ENCODE data around the gene ACACA.

ACACA gene

GRCh38 chr17:37187262-37187661 lies 219.4 kb downstream of the ACACA start:
- H3K4me2 ChIP-seq = no peak overlapping the region
- no peak overlapping the region for H3K9ac ChIP-seq
- peaks cover 83 to 97% (median 93%) of the 10 kb centered on the region in 11 experiments for H3K36me3 ChIP-seq

GRCh38 chr17:37182786-37183465 lies 223.7 kb downstream of the ACACA start:
- Histone ChIP-seq H3K9me3 (replicated peaks in 1 of 11) (no peaks in the 10 kb centered on the region), H3K9ac (no peak overlapping the region), H3K4me2 (no peak overlapping the region), H3K4me1 (no peaks in the 10 kb centered on the region), H3K4me3 (no peak overlapping the region), H3K27me3 (no peaks in the 10 kb centered on the region), H3K27ac (no peak overlapping the region), H3K36me3 (peaks cover 77 to 97% (median 89%) of the 10 kb centered on the region in 11 experiments), H4K20me1 (no peaks in the 10 kb centered on the region)
- TF ChIP-seq Cebpa-rat (IDR thresholded peaks at IDR 0.05) = no peak

More at GRCh38 chr17:37187262-37187661, 219.4 kb downstream of the ACACA start:
- TF ChIP-seq Cebpa-rat (IDR thresholded peaks at IDR 0.05) = no peak
- H3K27ac ChIP-seq = no peak overlapping the region
- no peaks in the 10 kb centered on the region for H3K9me3 ChIP-seq (replicated peaks in 1 of 11)
- H3K4me1 ChIP-seq = no peaks in the 10 kb centered on the region
- H3K4me3 ChIP-seq = no peak overlapping the region
- no peaks in the 10 kb centered on the region for H4K20me1 ChIP-seq
- no peaks in the 10 kb centered on the region for H3K27me3 ChIP-seq

DNA sequence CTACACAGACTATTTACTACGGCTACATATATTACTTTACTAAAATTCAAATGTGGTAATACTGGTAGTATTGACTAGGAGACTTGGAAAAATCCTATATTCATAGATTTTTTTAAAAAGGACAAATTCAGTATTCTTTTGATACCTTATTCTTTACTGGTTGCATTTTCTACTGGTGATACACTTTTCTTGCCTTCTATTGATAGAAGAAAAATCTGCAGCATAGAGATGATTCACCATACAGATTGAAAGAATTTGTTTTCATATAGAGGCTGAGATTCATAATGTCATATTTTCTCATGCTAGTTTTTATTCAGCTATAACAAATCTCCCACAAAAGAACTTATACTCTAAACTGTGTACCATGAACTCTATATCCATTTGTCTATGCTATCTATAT lies 226.3 kb downstream of the ACACA start:
- H3K4me1 ChIP-seq = no peaks in the 10 kb centered on the region
- H3K9me3 ChIP-seq (replicated peaks in 1 of 11) = no peaks in the 10 kb centered on the region
- H3K36me3 ChIP-seq = peaks cover 77 to 97% (median 89%) of the 10 kb centered on the region in 11 experiments
- no peak overlapping the region for H3K9ac ChIP-seq
- no peak overlapping the region for H3K4me2 ChIP-seq
- TF ChIP-seq Cebpa-rat (IDR thresholded peaks at IDR 0.05) = no peak
- H3K4me3 ChIP-seq = no peak overlapping the region
- H3K27ac ChIP-seq = no peak overlapping the region
- H4K20me1 ChIP-seq = 0 out of 22 replicates have a peak, but pooled peaks cover 0 to 4% (median 0%) of the 10 kb centered on the region in 11 experiments
- no peaks in the 10 kb centered on the region for H3K27me3 ChIP-seq

GRCh38 chr17:37179893-37180292 lies 226.7 kb downstream of the ACACA start:
- Histone ChIP-seq H3K4me1 (no peaks in the 10 kb centered on the region), H3K4me3 (no peak overlapping the region), H3K9ac (no peak overlapping the region), H3K9me3 (replicated peaks in 1 of 11) (no peaks in the 10 kb centered on the region), H3K27ac (no peak overlapping the region), H3K4me2 (no peak overlapping the region), H3K36me3 (peaks cover 77 to 97% (median 89%) of the 10 kb centered on the region in 11 experiments), H3K27me3 (no peaks in the 10 kb centered on the region), H4K20me1 (0 out of 22 replicates have a peak, but pooled peaks cover 0 to 5% (median 0%) of the 10 kb centered on the region in 11 experiments)
- TF ChIP-seq Cebpa-rat (IDR thresholded peaks at IDR 0.05) = no peak

DNA sequence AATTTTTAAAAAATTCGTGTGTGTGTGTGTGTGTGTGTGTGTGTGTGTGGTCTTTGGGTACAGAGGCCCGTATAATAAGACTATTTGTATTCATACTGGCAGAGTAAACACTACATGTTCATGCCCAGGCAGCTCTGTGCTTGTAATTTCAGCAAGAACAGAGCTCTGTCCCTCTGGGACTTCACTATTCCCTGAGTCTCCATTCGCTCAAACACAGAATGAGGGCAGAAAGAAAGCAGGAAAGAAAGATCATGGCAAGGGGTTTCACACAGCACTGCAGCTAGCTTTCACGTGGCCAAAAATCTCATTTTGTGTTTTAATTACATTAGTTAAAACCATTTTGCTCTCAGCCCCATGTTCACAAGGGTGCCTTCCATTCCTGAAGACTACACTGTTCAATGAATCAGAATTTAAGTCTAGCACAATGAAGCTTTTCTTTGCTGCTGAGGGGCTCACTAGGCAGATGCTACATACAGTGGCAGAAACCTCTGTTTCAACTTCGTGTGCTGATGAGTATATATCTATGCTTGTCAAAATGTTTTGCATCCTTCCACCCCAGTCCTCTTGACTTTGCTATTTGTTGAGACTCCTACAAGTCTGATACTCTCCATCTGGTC lies 229.3 kb downstream of the ACACA start:
- Histone ChIP-seq H3K4me1 (no peaks in the 10 kb centered on the region), H3K9me3 (replicated peaks in 1 of 11) (no peaks in the 10 kb centered on the region), H3K27ac (no peak overlapping the region), H3K4me3 (no peak overlapping the region), H3K27me3 (no peaks in the 10 kb centered on the region), H3K4me2 (no peak overlapping the region), H3K36me3 (peaks cover 76 to 98% (median 84%) of the 10 kb centered on the region in 11 experiments), H3K9ac (no peak overlapping the region), H4K20me1 (0 out of 22 replicates have a peak, but pooled peaks cover 0 to 5% (median 0%) of the 10 kb centered on the region in 11 experiments)
- no peak for TF ChIP-seq Cebpa-rat (IDR thresholded peaks at IDR 0.05)

DNA sequence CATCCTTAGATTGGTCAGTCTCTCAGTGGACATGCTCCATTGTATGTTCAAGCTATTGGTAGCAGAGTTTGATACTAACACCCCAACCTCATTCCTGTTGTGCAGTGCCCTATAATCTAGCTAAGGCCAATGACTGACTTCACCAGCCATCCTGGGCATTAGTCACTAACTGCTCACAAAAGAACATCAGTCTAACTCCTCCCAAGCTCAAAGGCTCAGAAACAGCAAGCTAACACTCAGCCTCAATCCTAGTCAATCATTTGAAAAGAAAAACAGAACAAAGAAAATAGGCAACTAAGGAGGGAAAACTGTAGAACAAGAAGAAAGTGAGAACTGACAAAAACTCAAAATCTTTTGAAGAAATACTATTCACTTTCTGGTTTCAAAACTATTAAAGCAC lies 229.9 kb downstream of the ACACA start:
- Histone ChIP-seq H3K4me2 (no peak overlapping the region), H3K36me3 (peaks cover 76 to 98% (median 90%) of the 10 kb centered on the region in 11 experiments), H3K4me1 (no peaks in the 10 kb centered on the region), H3K9ac (no peak overlapping the region), H4K20me1 (0 out of 22 replicates have a peak, but pooled peaks cover 0 to 5% (median 0%) of the 10 kb centered on the region in 11 experiments), H3K27me3 (no peaks in the 10 kb centered on the region), H3K4me3 (no peak overlapping the region), H3K27ac (no peak overlapping the region), H3K9me3 (replicated peaks in 1 of 11) (no peaks in the 10 kb centered on the region)
- no peak for TF ChIP-seq Cebpa-rat (IDR thresholded peaks at IDR 0.05)

DNA sequence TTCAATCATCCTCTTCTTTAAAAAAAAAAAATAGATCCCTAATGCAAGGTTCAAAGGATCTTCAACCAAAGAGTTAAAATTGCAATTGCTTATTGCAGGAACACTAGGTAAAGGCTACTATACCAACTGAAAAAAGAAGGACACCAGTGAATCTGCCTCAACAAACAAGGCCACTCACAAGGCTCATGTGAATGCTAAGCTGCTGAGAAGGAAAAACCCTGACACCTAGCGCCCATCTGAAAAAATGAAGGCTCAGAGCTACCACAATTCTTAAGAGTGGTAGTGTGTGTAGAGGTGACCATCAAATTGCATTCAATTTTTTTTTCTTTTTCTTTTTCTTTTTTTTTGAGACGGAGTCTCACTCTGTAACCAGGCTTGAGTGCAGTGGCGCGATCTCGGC lies 232.4 kb downstream of the ACACA start:
- no peak for TF ChIP-seq Cebpa-rat (IDR thresholded peaks at IDR 0.05)
- no peak overlapping the region for H3K27ac ChIP-seq

DNA sequence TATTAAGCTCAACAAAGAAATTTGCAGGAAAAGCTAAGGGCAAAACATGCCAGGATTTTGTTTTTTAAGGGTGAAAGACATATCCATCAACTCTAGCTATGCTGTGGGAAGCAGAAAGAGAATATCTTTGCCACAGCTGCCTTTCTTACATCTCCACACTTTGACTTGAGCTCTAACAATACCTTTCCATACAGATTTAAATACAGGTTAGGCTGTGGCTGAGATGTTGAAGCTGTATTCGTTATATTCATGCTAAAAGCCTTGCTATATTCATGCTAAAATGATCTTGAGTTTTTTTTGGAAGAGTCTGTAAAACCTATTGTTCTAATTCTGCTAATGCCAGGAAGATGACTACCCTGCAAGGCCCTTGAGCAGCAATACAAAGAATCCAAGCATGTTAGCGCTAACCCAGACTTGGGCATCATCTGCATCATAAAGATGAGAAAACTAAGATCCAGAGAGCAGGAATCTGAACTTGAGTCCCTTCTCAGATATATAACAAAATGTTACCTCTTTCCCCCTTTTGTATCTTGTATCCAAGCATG lies 235.7 kb downstream of the ACACA start:
- H3K9ac ChIP-seq = no peak overlapping the region
- H4K20me1 ChIP-seq = peaks cover 0 to 10% (median 0%) of the 10 kb centered on the region in 11 experiments; a peak in 3 of 22 replicates
- H3K27ac ChIP-seq = no peak overlapping the region
- no peaks in the 10 kb centered on the region for H3K9me3 ChIP-seq (replicated peaks in 1 of 11)
- H3K4me1 ChIP-seq = no peaks in the 10 kb centered on the region
- peaks cover 29 to 92% (median 61%) of the 10 kb centered on the region in 11 experiments for H3K36me3 ChIP-seq
- no peak overlapping the region for H3K4me2 ChIP-seq
- H3K4me3 ChIP-seq = no peak overlapping the region
- TF ChIP-seq Cebpa-rat (IDR thresholded peaks at IDR 0.05) = no peak
- no peaks in the 10 kb centered on the region for H3K27me3 ChIP-seq

More for the DNA sequence above, 232.4 kb downstream of the ACACA start:
- no peak overlapping the region for H3K4me2 ChIP-seq
- H3K36me3 ChIP-seq = peaks cover 59 to 96% (median 75%) of the 10 kb centered on the region in 11 experiments
- H3K4me1 ChIP-seq = no peaks in the 10 kb centered on the region
- no peaks in the 10 kb centered on the region for H3K27me3 ChIP-seq
- H4K20me1 ChIP-seq = peaks cover 0 to 6% (median 0%) of the 10 kb centered on the region in 11 experiments; a peak in 1 of 22 replicates
- no peak overlapping the region for H3K9ac ChIP-seq
- H3K9me3 ChIP-seq (replicated peaks in 1 of 11) = no peaks in the 10 kb centered on the region
- no peak overlapping the region for H3K4me3 ChIP-seq

- no peaks in the 10 kb centered on the region for H3K27me3 ChIP-seq
- no peak overlapping the region for H3K4me3 ChIP-seq
- H3K4me2 ChIP-seq = no peak overlapping the region
- H3K9me3 ChIP-seq (replicated peaks in 1 of 11) = no peaks in the 10 kb centered on the region
- H4K20me1 ChIP-seq = peaks cover 0 to 5% (median 0%) of the 10 kb centered on the region in 11 experiments; a peak in 5 of 22 replicates
- no peak for TF ChIP-seq Cebpa-rat (IDR thresholded peaks at IDR 0.05)
- no peak overlapping the region for H3K9ac ChIP-seq
- no peak overlapping the region for H3K27ac ChIP-seq
- no peaks in the 10 kb centered on the region for H3K4me1 ChIP-seq
- H3K36me3 ChIP-seq = peaks cover 16 to 84% (median 50%) of the 10 kb centered on the region in 11 experiments; a peak in 21 of 22 replicates
Measured at GRCh38 chr17:37168731-37169353, 237.8 kb downstream of the ACACA start.
